ENCODE data around the gene VDR. TPM values are rescaled to one million over a fixed set of nuclear protein-coding genes. Genes with fewer than 3 reads are reported as not detected.
A peak's percentile ranks its signal among the peaks of the same experiment; 100 is the strongest.

The VDR gene
- total RNA-seq, 2 donors from 2014 or later = 124 to 140 TPM

GRCh38 chr12:47868552-47869031 lies 36.2 kb downstream of the VDR start:
- no peak for TF ChIP-seq CTCF (IDR thresholded peaks at IDR 0.05)
- H3K4me3 ChIP-seq = no peak overlapping the region
- no peaks in the 10 kb centered on the region for H3K4me1 ChIP-seq
- peak; percentile 16 for DNase-seq
- no peaks in the 10 kb centered on the region for H3K9me3 ChIP-seq
- H3K27ac ChIP-seq = no peak overlapping the region
- H3K27me3 ChIP-seq = no peaks in the 10 kb centered on the region
- H3K9ac ChIP-seq (ENCODE audit: low read depth in 2 of 2, low read length in 2 of 2) = no peak overlapping the region
- intact Hi-C loops (cut with DNase I) = no loop called here
- no peaks in the 10 kb centered on the region for H3K36me3 ChIP-seq

- no peak overlapping the region for H3K27ac ChIP-seq
- H3K9ac ChIP-seq (ENCODE audit: low read depth in 2 of 2, low read length in 2 of 2) = no peak overlapping the region
- no peaks in the 10 kb centered on the region for H3K9me3 ChIP-seq
- intact Hi-C loops (cut with DNase I) = no loop called here
- H3K4me1 ChIP-seq = no peaks in the 10 kb centered on the region
- peak; percentile 21 for DNase-seq
- no peak overlapping the region for H3K4me3 ChIP-seq
- no peaks in the 10 kb centered on the region for H3K36me3 ChIP-seq
- TF ChIP-seq CTCF (IDR thresholded peaks at IDR 0.05) = no peak
- H3K27me3 ChIP-seq = no peaks in the 10 kb centered on the region
These were observed 36.8 kb downstream of the VDR start for GRCh38 chr12:47868041-47868440.

- Histone ChIP-seq H3K4me1 (no peaks in the 10 kb centered on the region), H3K27me3 (no peaks in the 10 kb centered on the region), H3K36me3 (no peaks in the 10 kb centered on the region), H3K9me3 (no peaks in the 10 kb centered on the region), H3K27ac (no peak overlapping the region), H3K4me3 (no peak overlapping the region), H3K9ac (ENCODE audit: low read depth in 2 of 2, low read length in 2 of 2) (no peak overlapping the region)
- intact Hi-C loops (cut with DNase I) = no loop called here
- TF ChIP-seq CTCF (IDR thresholded peaks at IDR 0.05) = no peak
- DNase-seq = peak; percentile 19
These were observed 37.3 kb downstream of the VDR start for GRCh38 chr12:47867495-47867941.

GRCh38 chr12:47864646-47865235 lies 40.1 kb downstream of the VDR start:
- Histone ChIP-seq H3K36me3 (no peaks in the 10 kb centered on the region), H3K9me3 (no peaks in the 10 kb centered on the region), H3K27me3 (no peaks in the 10 kb centered on the region), H3K4me1 (no peaks in the 10 kb centered on the region), H3K4me3 (no peak overlapping the region), H3K9ac (ENCODE audit: low read depth in 2 of 2, low read length in 2 of 2) (no peak overlapping the region), H3K27ac (no peak overlapping the region)
- DNase-seq = peak; percentile 9
- intact Hi-C loops (cut with DNase I) = no loop called here
- TF ChIP-seq CTCF (IDR thresholded peaks at IDR 0.05) = no peak

- intact Hi-C loops (cut with DNase I) = no loop called here
- no peaks in the 10 kb centered on the region for H3K4me1 ChIP-seq
- H3K9ac ChIP-seq (ENCODE audit: low read depth in 2 of 2, low read length in 2 of 2) = no peak overlapping the region
- no peaks in the 10 kb centered on the region for H3K9me3 ChIP-seq
- no peak for TF ChIP-seq CTCF (IDR thresholded peaks at IDR 0.05)
- no peak overlapping the region for H3K4me3 ChIP-seq
- H3K36me3 ChIP-seq = no peaks in the 10 kb centered on the region
- H3K27me3 ChIP-seq = no peaks in the 10 kb centered on the region
- H3K27ac ChIP-seq = no peak overlapping the region
- DNase-seq = no peak
These were observed 40.8 kb downstream of the VDR start for GRCh38 chr12:47863985-47864384.
